Stimulated activated CD4-positive, alpha-beta T cell treated with anti-CD3 and anti-CD28 coated beads, Interleukin-15, amount 100 ng/mL, for 1 hour (primary cell): ENCODE data around the gene PROM2.
"Not testable (repeated sequence)": the region's sequence is repeated elsewhere in the genome, so short reads cannot be mapped to it uniquely, and the experiment has no call there.

Source experiments
- DNase-seq, 2 donors: peaks; one replicate each; pipeline ENCODE4 v3.0.0-alpha.2; 2020; ENCODE audit warnings: low read depth in 1 of 2, low spot score in 1 of 2

PROM2 gene

GRCh38 chr2:95269036-95269680 is 5.1 kb upstream of the PROM2 start:
- no peak for DNase-seq

GRCh38 chr2:95269745-95270144 is 4.5 kb upstream of the PROM2 start:
- not testable (repeated sequence) for DNase-seq

GRCh38 chr2:95270541-95271081 is 3.6 kb upstream of the PROM2 start:
- DNase-seq, result no peak

- DNase-seq, result no peak
Observed at GRCh38 chr2:95271381-95271971, 2.8 kb upstream of the PROM2 start.

- DNase-seq, result no peak
Observed at GRCh38 chr2:95272299-95272751, 1.9 kb upstream of the PROM2 start.

- no peak for DNase-seq
Observed at GRCh38 chr2:95272781-95273180, 1.5 kb upstream of the PROM2 start.

DNA sequence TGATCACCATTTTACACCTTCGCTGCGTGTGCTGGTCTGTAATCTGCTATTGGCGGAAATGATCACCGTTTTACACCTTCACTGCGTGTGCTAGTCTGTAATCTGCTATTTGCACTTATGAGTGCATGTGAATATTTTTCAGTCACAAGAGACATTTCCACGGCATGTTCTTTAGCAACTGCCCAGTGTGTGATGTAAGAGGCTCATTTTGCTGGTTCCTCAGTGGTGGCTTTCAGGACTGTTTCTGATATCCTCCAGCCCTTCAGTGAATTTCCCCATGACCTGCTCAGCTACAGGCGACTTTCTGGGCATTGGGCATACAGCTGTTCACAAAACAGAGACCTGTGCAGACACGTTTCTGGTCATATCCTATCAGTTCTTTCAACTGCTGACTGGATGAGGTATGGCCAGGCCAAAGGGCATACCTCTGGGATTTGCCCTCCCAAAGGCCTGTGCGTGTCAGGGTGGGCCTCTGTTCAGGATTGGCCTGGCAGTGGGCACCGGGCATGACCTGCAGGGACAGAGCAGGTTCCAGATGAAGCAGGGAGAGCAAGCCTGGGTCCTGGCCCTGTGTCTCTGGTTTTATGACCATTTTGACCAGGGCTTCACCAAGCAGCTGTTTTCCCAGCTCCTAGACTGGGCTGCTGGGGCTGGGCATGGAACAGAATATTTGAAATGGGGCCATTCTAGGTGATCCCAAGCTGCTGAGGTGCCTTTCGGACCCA is 521 bp upstream of the PROM2 start:
- DNase-seq, result no peak

- DNase-seq, result no peak
Observed at GRCh38 chr2:95275151-95275515, 884 bp downstream of the PROM2 start.

DNA sequence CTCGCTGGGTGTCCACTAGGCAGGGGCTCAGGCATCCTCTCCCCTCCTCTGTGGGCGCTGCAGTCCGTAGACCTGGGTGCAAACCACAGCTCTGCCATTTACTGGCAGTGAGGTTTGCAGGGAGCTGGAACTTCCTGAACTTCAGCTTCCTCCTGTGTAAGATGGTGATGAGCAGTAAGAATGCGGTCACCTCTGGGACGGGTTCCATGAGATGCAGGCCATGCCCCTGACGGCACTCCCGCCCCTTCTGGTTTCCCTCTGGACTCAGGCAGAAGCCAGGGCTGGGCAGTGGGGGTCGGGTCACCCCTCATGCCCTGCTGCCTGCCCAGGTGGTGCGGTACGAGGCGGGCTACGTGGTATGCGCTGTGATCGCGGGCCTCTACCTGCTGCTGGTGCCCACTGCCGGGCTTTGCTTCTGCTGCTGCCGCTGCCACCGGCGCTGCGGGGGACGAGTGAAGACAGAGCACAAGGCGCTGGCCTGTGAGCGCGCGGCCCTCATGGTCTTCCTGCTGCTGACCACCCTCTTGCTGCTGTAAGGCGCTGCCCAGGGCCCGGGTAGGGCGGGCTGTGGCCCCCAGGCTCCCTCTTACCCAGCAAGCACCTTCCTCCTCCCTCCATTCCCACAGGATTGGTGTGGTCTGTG is 1.5 kb downstream of the PROM2 start:
- no peak for DNase-seq

- DNase-seq, result no peak
Observed at GRCh38 chr2:95276244-95276887, 2.1 kb downstream of the PROM2 start.

DNA sequence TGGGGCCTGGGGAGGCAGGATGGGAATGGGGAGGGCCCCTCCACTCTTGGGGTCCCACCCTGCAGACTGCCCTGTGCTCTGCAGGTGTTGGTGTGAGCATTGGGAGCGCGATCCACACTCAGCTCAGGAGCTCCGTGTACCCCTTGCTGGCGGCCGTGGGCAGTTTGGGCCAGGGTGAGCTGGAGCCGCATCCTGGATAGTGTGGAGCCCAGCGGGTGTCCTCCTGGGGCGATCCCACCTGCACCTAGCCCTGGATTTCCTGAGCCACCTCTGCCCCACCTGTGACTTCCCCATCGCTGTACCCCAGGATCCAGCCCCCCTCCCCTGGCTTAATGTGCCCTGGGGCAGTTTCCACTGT is 2.6 kb downstream of the PROM2 start:
- no peak for DNase-seq

DNA sequence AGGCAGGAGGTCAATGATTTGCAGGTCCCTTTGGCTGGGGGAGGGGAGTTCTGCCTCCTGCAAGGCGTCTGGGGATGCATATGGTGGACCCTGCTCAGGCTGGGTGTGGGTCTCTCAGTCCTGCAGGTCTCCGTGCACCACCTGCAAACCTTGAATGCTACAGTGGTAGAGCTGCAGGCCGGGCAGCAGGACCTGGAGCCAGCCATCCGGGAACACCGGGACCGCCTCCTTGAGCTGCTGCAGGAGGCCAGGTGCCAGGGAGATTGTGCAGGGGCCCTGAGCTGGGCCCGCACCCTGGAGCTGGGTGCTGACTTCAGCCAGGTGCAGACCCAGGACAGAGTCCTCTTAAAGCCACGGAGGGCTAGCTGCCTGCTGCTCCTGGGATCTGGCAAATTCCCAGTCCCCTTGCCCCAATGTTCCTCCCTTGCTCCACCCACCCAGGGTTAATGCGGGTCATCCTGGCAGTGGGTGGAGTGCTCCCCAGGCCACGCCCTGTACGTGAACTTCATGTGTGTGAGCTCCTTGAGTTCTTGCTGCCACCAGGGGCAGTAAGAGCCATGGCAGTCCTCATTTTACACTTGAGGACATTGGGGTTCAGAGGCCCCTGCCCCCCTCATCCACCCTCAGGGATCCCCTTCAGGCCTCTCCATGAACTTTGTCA is 3.1 kb downstream of the PROM2 start:
- DNase-seq, result no peak

DNA sequence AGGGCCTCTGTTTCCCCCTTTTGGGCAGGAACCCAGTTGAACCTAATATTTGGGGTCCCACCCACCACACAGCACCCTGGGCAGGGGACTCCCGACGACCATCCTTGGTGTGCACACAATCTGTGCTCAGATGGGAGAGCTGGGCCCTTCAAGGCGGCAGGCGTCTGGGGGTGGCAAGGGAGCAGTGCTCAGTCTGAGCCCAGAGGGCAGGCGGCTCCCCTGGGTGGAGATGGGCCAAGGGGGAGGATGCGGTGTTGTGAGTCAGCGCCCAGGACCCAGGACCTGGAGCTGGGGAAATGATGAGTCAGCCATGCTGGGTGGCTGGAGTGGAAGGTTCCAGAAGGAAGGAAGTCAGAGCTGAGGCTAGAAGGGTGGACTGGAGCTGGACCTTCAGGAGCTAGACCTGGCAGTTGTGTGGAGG is 3.8 kb downstream of the PROM2 start:
- no peak for DNase-seq

- DNase-seq, result no peak
Observed at GRCh38 chr2:95278637-95279225, 4.5 kb downstream of the PROM2 start.

- DNase-seq, result no peak
Observed at GRCh38 chr2:95279435-95280035, 5.3 kb downstream of the PROM2 start.

DNA sequence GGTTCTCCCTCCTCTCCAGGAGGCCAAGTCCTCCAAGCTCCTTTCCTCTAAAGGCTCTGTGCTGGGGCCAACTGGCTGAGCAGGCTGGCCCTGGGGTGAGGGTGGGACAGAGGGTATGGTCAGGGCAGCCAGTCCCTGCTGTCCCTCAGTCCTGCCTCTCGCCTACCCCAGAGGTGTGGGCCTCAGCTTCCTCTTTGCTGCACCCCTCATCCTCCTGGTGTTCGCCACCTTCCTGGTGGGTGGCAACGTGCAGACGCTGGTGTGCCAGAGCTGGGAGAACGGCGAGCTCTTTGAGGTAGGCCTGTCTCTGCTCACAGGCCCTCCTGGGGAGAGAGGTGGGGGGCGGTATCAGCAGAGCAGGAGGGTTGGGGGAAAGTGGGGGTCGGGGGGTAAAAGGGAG is 6.8 kb downstream of the PROM2 start:
- DNase-seq, result no peak

DNA sequence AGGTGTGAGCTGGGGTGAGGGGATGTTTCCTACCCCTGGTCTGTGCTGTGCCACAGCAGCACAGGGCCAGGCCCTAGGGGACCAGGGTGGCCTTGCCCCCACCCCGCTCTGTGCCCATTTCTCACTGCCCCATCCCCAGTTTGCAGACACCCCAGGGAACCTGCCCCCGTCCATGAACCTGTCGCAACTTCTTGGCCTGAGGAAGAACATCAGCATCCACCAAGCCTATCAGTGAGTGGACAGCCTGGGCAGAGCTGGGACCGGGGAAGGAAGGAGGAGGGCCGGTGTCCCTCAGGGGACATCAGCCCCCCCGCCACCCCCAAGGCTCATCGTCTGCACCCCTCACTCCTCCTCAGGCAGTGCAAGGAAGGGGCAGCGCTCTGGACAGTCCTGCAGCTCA is 7.5 kb downstream of the PROM2 start:
- no peak for DNase-seq

DNA sequence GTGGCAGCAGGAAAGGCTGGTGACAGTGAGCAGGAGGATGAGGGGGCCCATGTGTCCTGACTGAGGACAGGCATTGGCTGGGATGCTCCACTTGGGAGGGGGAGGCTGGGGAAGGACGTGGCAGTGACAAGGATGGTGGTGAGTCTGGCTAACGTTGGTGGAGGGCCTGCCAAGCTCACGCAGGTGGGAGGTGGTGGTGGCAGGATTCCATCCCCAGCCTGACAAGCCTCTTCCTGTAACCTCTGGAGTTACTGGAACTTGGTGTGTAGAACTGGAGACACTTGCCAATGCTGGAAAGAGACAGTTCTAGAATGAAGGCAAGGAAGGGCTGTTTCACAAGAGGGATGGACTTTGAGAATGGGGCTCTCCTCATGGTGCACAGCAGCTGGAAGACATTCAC is 8.2 kb downstream of the PROM2 start:
- no peak for DNase-seq

DNA sequence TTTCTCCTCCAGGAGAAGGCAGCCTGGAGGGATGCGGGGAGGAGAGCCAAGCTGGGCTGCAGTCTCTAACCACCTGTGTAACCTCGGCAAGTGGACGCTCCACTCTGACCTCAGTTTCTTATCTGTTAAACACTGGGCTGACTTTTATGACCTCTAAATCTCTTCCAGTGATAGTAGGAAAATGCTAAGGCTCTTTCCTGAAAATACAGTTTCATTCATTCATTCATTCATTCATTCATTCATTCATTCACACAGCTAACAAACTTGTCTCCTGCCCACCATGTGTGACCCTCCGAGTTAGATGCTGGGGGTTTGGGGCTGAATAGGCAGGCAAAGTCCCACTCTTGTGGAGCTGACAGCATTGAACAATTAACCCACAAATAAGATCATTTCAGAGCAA is 9.3 kb downstream of the PROM2 start:
- no peak for DNase-seq

- DNase-seq, result no peak
Observed at GRCh38 chr2:95284886-95285541, 10.8 kb downstream of the PROM2 start.
